Esophagus squamous epithelium (tissue), 5 donors: ENCODE results near the gene STON2. TPM values are rescaled to one million over a fixed set of nuclear protein-coding genes. Genes with fewer than 3 reads are reported as not detected.

Experiments used
- DNase-seq: peaks from one replicate; lab custom pipeline; 2025; lab: John Stamatoyannopoulos, UW
- H3K27ac ChIP-seq, 4 donors: fragments of 200-600 bp; sonication (generic); one replicate each; pipeline ENCODE4 v1.5.1; 2016 to 2019; ENCODE audit warnings: mild to moderate bottlenecking in 1 of 4
- H3K27me3 ChIP-seq, 4 donors: fragments of 200-600 bp; sonication (generic); 1 replicate in 3 of 4; 2 replicates in 1 of 4; pipeline versions ENCODE4 v1.5.1 to v1.6.0; 2017 to 2021; ENCODE audit warnings: antibody characterized with exemption in 1 of 4
- H3K36me3 ChIP-seq, 3 donors: fragments of 200-600 bp; sonication (generic); one replicate each; pipeline ENCODE4 v1.5.1; 2016 to 2019
- H3K4me1 ChIP-seq, 3 donors: fragments of 200-600 bp; sonication (generic); one replicate each; pipeline ENCODE4 v1.5.1; 2017 to 2019
- H3K4me3 ChIP-seq, 4 donors: fragments of 200-600 bp; sonication (generic); 1 replicate in 3 of 4; 2 replicates in 1 of 4; pipeline ENCODE4 v1.5.1; 2016 to 2019; ENCODE audit warnings: mild to moderate bottlenecking in 2 of 4, moderate library complexity in 1 of 4
- H3K9me3 ChIP-seq, 3 donors: fragments of 200-600 bp; sonication (generic); one replicate each; pipeline ENCODE4 v1.5.1; 2016 to 2019
- POLR2A ChIP-seq, 4 donors: fragments of 450-650 bp; IDR thresholded peaks; one replicate each; pipeline ENCODE4 v1.6.1; 2017; ENCODE audit warnings: antibody characterized with exemption in 4 of 4, mild to moderate bottlenecking in 4 of 4, moderate library complexity in 3 of 4
- WGBS, 2 donors: methylation state at CpG; one replicate each; pipeline ENCODE4 v1.1.5; 2018; 5-methylcytosine and 5-hydroxymethylcytosine counted together
- intact Hi-C: fragments of 100-400 bp; cut with DNase I; formaldehyde crosslinking; loops from one replicate; pipeline ENCODE4 v1.15.0; 2022
- total RNA-seq, 4 donors: library from RNA; depleted of rRNA; stranded (reverse); fragments of >200 nt; gene quantifications; one replicate each; pipeline ENCODE4 v1.1.0, GENCODE V29; 2016
- TF ChIP-seq, protein P1 (sequence below), 6 experiments: fragments of 450-650 bp in 4 of 6; fragments of 200-600 bp in 2 of 6; sonication (generic) in 2 of 6; IDR thresholded peaks; one replicate each; pipeline ENCODE4 v1.5.1; 2016 to 2019; ENCODE audit warnings: antibody characterized with exemption in 6 of 6, mild to moderate bottlenecking in 4 of 6, moderate library complexity in 4 of 6
- donor health status: DM: yes; HTN: yes; CAD: no.

Gene STON2
- total RNA-seq, 4 donors from 2014 or later: 58.7 to 71.6 (median 67.1) TPM

DNA sequence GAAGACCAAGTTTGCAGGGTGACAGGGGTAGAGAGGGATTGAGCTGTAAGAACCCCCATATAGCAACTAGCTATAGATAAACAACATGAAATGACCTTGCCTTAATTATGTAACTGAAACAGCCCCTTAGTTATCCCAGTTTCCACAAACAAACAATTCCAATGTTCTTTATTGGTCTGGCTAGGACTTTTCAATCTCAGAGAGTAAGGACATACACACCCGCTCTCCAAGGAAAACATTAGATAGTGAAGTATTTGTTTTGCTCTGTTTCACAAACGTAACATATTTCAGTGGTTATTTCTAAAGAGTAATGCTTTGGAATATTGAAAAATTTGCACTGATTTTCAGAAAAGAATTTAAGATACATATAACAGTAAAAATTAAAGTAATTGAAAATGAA, 127.8 kb downstream of the STON2 start:
- intact Hi-C loops: no loop called here

DNA sequence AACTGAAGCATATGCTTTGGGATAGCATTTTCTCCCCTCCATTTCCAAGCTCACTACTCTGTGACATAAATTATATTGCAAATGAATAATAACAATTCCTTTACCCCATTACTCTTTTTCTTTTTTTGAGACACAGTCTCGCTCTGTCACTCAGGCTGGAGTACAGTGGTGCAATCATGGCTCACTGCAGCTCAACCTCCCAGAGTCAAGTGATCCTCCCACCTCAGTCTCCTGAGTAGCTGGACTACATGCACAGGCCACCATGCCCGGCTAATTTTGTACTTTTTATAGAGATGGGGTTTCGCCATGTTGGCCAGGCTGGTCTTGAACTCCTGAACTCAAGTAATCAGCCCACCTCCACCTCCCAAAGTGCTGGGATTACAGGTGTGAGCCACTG, 130.1 kb downstream of the STON2 start:
- no peak for TF ChIP-seq POLR2A (IDR thresholded peaks at IDR 0.05)
- TF ChIP-seq, protein P1, sequence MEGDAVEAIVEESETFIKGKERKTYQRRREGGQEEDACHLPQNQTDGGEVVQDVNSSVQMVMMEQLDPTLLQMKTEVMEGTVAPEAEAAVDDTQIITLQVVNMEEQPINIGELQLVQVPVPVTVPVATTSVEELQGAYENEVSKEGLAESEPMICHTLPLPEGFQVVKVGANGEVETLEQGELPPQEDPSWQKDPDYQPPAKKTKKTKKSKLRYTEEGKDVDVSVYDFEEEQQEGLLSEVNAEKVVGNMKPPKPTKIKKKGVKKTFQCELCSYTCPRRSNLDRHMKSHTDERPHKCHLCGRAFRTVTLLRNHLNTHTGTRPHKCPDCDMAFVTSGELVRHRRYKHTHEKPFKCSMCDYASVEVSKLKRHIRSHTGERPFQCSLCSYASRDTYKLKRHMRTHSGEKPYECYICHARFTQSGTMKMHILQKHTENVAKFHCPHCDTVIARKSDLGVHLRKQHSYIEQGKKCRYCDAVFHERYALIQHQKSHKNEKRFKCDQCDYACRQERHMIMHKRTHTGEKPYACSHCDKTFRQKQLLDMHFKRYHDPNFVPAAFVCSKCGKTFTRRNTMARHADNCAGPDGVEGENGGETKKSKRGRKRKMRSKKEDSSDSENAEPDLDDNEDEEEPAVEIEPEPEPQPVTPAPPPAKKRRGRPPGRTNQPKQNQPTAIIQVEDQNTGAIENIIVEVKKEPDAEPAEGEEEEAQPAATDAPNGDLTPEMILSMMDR (IDR thresholded peaks at IDR 0.05): no peak
- Histone ChIP-seq H3K9me3 (no peaks in the 10 kb centered on the region), H3K27ac (no peak overlapping the region), H3K27me3 (no peaks in the 10 kb centered on the region), H3K4me1 (peaks cover 0 to 27% (median 0%) of the 10 kb centered on the region in 3 donors), H3K36me3 (peaks cover 0 to 58% (median 0%) of the 10 kb centered on the region in 3 donors), H3K4me3 (no peak overlapping the region)
- no peak for DNase-seq
- intact Hi-C loops: loop anchor here (5.0 kb wide), 1 partner anchor 197 kb away; no protein-coding TSS in a partner anchor
- WGBS, 2 donors: 71 to 86% methylated on average over 3 of the region's 3 CpGs

More for the DNA sequence above, 127.8 kb downstream of the STON2 start:
- 81 to 88% methylated on average over 2 of the region's 2 CpGs for WGBS, 2 donors
- no peak overlapping the region for H3K27ac ChIP-seq
- no peak overlapping the region for H3K4me3 ChIP-seq
- peaks cover 0 to 42% (median 0%) of the 10 kb centered on the region in 3 donors for H3K4me1 ChIP-seq
- TF ChIP-seq, protein P1 (IDR thresholded peaks at IDR 0.05): no peak
- H3K9me3 ChIP-seq: no peaks in the 10 kb centered on the region
- H3K36me3 ChIP-seq: peaks cover 0 to 56% (median 0%) of the 10 kb centered on the region in 3 donors
- H3K27me3 ChIP-seq: no peaks in the 10 kb centered on the region
- DNase-seq: no peak

DNA sequence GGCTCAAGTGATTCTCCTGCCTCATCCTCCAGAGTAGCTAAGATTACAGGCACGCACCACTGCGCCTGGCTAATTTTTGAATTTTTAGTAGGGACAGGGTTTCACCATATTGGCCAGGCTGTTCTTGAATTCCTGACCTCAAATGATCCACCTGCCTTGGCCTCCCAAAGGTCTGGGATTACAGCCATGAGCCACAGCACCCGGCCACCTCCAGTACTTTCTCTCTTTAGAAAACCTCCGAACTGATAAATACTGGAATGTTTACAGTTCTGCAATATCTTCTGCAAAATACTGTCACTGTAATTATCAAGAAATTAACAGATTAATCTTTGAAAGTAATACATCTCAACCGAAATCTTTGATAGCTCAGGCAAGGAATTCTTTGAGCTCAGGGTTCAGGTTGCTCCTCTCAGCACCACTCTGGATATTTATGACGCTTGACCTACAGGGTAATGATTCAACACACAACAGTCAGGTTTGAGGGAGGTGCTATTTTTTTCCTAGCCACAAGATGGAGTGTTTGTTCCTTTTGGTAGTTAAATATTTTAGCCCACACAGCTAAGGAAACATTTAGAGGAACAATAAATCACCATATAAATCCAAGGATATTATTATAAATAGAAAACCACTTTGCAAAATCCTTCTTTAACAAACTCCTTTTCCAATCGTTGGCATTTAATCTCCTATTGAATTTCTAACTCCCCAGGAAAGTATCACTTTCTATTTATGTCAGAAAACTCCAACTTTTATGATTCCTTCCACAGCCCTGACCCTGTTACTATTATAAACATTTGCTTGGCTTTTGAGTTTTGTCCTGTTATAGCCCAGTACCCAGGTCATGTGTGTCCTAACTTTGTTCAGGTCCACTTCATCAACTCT, 130.8 kb downstream of the STON2 start:
- no peaks in the 10 kb centered on the region for H3K9me3 ChIP-seq

DNA sequence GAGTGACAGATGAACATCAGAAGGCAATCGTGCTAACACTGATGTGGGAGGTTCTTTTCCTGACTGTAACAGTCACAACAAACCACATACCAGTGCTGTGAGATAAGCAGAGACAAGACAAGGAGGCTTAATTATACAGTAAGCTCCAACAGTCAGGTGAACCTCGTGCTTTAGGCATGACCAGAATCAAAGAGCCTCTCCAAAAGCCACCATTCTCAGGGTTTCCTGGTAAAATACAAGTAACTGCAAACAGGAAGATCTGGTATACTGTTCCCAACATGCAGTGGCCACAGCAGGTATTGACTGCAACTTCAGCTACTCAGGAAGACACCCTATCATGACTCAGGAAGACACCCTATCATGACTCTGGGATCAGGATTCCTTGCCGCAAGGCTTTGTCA, 132.1 kb downstream of the STON2 start:
- intact Hi-C loops: loop anchor here (5.0 kb wide), 1 partner anchor 199 kb away; no protein-coding TSS in a partner anchor
- no peak for DNase-seq
- no peak overlapping the region for H3K4me3 ChIP-seq

More for the DNA sequence above, 130.8 kb downstream of the STON2 start:
- no peak for DNase-seq
- Histone ChIP-seq H3K27me3 (no peaks in the 10 kb centered on the region), H3K36me3 (peaks cover 0 to 63% (median 0%) of the 10 kb centered on the region in 3 donors), H3K4me1 (peaks cover 0 to 27% (median 0%) of the 10 kb centered on the region in 3 donors), H3K4me3 (no peak overlapping the region), H3K27ac (no peak overlapping the region)
- TF ChIP-seq POLR2A (IDR thresholded peaks at IDR 0.05): no peak
- TF ChIP-seq, protein P1 (IDR thresholded peaks at IDR 0.05): peak; percentile 66 to 91 (median 82)
- intact Hi-C loops: loop anchor here (5.0 kb wide), 1 partner anchor 198 kb away; no protein-coding TSS in a partner anchor
- WGBS, 2 donors: 35 to 49% methylated on average over 7 of the region's 7 CpGs

More for the DNA sequence above, 132.1 kb downstream of the STON2 start:
- Histone ChIP-seq H3K36me3 (peaks cover 0 to 70% (median 0%) of the 10 kb centered on the region in 3 donors), H3K27me3 (no peaks in the 10 kb centered on the region), H3K4me1 (peaks cover 0 to 14% (median 0%) of the 10 kb centered on the region in 3 donors), H3K9me3 (no peaks in the 10 kb centered on the region), H3K27ac (no peak overlapping the region)
- TF ChIP-seq, protein P1 (IDR thresholded peaks at IDR 0.05): peak in 1 of 6 experiments; percentile 49
- TF ChIP-seq POLR2A (IDR thresholded peaks at IDR 0.05): no peak
- WGBS, 2 donors: 46 to 47% methylated on average over 3 of the region's 3 CpGs
